Coronary artery (tissue), 2 donors: ENCODE results near the gene SCG5.
A peak's percentile ranks its signal among the peaks of the same experiment; 100 is the strongest.

ENCODE experiments used
- DNase-seq: peaks from one replicate; pipeline ENCODE4 v3.0.0-alpha.2; 2017; ENCODE audit warnings: low spot score
- H3K27ac ChIP-seq, 2 donors: fragments of 200-600 bp; sonication (generic); one replicate each; pipeline ENCODE4 v1.5.1; 2016 to 2019
- H3K4me3 ChIP-seq: fragments of 200-600 bp; sonication (generic); 2 replicates; pipeline ENCODE4 v1.5.1; 2016; ENCODE audit warnings: mild to moderate bottlenecking, moderate library complexity
- TF ChIP-seq, protein P1 (sequence below): fragments of 200-600 bp; sonication (generic); IDR thresholded peaks from one replicate; pipeline ENCODE4 v1.5.1; 2019; ENCODE audit warnings: antibody characterized with exemption

SCG5 gene

DNA sequence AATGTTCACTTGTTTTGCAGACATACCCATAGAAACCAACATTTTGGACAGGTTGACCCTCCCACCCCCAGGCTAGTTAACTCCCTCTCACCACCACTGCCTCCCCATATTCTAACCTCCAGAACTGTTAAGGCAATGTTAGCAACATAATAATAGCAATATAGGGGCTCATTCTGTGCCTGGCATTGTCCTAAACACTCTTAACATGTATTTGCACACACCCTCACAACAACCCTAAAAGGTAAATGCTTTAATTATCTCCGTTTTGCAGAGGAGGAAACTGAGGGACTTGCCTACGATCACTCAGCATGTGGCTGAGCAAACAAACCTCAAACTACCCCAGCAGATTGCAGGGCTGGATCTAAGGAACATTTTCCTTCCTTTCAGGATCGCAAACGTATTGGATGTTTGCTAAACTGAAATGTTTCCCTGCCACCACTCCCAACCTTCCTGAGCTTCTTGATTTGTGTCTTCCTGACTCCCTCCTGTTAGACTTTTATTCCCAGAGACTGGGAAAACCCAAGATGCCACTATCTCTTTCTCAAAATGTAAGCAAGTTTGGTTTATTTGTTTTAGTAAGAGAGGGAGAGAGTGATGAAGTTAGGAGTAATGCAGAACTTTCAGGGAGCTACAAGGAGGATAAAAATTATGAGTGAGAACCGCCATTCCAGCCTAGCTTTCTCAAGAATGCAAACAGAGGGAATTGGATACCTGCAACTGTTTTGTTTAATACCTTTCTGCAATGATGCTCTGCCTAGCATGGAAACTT, 1.3 kb downstream of the SCG5 start:
- Histone ChIP-seq H3K27ac (no peak overlapping the region), H3K4me3 (no peak overlapping the region)
- TF ChIP-seq, protein P1, sequence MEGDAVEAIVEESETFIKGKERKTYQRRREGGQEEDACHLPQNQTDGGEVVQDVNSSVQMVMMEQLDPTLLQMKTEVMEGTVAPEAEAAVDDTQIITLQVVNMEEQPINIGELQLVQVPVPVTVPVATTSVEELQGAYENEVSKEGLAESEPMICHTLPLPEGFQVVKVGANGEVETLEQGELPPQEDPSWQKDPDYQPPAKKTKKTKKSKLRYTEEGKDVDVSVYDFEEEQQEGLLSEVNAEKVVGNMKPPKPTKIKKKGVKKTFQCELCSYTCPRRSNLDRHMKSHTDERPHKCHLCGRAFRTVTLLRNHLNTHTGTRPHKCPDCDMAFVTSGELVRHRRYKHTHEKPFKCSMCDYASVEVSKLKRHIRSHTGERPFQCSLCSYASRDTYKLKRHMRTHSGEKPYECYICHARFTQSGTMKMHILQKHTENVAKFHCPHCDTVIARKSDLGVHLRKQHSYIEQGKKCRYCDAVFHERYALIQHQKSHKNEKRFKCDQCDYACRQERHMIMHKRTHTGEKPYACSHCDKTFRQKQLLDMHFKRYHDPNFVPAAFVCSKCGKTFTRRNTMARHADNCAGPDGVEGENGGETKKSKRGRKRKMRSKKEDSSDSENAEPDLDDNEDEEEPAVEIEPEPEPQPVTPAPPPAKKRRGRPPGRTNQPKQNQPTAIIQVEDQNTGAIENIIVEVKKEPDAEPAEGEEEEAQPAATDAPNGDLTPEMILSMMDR = no peak
- no peak for DNase-seq

DNA sequence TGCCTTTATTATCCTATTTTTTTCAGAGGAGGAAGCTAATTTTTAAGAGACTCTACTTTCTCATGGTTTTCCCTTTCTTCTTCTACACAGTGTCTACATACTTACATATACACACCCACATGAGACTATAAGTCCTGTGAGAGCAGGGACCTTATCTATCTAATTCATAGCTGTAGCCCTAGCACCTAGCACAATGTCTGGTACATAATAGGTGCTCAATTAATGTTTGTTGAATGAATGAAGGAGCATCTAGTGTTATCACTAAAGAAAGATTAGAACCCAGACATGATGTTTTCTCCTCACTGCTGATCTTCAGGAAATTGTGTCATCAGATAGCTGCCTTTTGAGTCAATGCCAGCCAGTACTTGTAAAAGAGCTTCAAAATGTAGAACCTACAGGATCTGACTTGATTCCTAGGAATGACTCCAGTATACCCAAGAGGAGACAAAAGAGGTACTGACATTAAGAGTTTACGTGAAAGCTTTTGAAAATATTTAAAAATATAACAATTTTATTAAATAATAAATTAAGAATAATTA, 2.5 kb downstream of the SCG5 start:
- DNase-seq = no peak
- Histone ChIP-seq H3K27ac (no peak overlapping the region), H3K4me3 (no peak overlapping the region)
- TF ChIP-seq, protein P1 = no peak

DNA sequence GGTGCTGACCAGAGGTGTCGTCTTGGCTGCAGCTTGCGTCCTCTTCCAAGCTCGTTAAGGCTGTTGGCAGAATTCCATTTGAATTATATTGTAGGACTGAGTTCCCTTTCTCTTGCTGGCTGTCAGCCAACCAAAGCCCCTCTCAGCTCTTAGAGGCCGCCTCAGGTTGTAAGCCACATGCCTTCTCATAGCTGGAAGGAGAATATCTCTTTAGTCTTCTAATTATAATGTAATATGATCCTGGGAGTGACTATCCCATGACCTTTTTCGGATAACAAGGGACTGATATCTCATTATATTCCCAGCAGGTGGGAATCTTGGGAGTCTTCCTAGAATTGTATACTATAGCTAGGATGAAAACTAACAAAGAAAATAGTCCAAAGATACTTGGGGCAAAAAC, 4.8 kb downstream of the SCG5 start:
- no peak overlapping the region for H3K27ac ChIP-seq
- H3K4me3 ChIP-seq = no peak overlapping the region
- no peak for DNase-seq

DNA sequence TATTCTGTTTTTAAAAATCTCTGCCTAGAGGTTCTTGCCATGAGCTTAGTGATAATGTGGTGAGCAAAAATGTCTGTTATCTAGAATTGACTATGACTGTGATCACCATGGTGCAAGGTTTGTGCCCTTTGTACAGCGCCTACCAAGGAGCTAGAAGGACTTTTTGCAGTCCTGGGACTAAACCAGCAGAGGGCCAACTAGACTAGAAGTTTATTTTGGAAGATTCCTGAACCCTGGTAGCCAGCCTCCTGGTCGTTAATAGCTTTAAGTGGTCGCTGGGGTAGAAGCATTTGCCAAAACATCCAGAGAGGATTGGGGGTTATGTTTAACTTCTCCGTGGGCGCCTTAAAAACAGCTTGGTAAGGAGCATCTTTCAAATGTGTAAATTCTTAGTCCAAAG, 7.8 kb downstream of the SCG5 start:
- no peak for DNase-seq
- Histone ChIP-seq H3K4me3 (no peak overlapping the region), H3K27ac (no peak overlapping the region)
- TF ChIP-seq, protein P1 = no peak

More for the DNA sequence above, 4.8 kb downstream of the SCG5 start:
- TF ChIP-seq, protein P1 = no peak

DNA sequence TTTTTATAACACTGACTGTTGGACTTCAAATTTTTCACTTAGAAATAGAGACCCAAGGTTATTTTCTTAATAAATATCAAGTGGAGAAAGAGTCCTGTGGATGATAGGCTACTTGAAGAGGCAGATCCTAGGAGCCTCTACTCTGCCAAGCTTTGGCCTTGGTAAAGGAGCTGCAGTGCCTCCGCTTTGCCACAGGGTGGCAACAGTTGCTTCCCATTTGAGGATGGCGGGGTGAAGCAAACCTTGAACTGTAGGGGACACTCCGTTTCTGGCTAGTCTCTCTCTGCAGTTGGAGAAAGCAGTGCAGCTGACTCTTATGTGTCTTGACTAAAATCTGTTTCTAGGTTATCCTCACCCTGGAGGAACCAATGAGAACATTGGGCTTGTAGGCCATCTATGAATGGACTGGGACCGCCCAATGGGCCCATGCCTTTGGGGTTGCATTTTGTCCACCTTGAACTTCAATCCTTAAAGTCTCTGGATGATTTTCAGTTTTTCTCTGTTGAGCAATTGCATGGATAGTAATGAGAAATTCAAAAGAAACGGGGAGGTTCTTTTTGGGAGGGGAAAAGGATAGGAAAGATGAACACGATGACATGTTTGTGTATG, 9.8 kb downstream of the SCG5 start:
- Histone ChIP-seq H3K27ac (no peak overlapping the region), H3K4me3 (no peak overlapping the region)
- no peak for DNase-seq
- TF ChIP-seq, protein P1 = peak; percentile 58

DNA sequence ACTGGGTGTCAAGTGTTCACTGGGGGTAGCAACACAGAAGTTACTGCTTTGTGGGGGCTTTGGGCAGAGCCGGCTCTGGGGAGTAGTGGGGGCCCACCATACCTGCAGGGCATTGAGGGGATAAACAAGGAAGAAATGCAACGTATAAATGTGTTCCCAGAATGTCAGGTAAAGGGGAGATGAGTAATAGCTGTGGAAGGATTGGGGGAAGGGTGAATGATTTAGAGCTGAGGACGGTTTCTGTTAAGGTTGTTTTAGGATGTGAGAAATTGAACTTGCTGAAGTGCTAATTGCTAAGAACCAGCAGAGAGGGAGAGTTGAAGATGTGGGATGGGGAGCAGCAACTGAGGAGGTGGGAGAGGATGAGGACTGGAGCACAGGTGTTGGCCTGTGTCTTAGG, 10.7 kb downstream of the SCG5 start:
- DNase-seq = no peak
- TF ChIP-seq, protein P1 = no peak
- no peak overlapping the region for H3K27ac ChIP-seq
- H3K4me3 ChIP-seq = no peak overlapping the region

DNA sequence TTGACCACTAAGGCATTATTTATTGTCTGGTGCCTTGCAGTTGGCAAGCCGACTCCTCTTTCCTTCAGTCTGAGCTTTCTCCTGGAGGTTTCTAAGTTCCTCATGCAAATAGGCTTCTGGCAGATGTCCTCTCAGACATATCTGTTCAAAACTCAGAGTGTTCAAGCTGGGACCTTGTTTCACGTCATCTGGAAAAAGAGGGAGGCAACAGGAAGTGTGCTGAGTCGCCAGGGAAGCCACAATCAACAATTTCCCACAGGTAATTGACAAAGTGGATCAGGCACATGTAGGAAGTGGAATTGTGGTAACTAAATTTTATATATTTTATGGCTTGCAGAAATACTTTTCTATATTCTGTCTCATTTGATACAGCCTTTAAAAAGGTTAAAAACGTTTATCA, 14.6 kb downstream of the SCG5 start:
- TF ChIP-seq, protein P1 = no peak
- DNase-seq = no peak
- H3K4me3 ChIP-seq = no peak overlapping the region
- H3K27ac ChIP-seq = no peak overlapping the region
